ELF-1 (cell line): ENCODE results near the gene PRPF19.

Experiments
- DNase-seq: peaks from one replicate; pipeline ENCODE4 v3.0.0-alpha.2; 2016; ENCODE audit warnings: low read depth, low spot score

The PRPF19 gene

DNA sequence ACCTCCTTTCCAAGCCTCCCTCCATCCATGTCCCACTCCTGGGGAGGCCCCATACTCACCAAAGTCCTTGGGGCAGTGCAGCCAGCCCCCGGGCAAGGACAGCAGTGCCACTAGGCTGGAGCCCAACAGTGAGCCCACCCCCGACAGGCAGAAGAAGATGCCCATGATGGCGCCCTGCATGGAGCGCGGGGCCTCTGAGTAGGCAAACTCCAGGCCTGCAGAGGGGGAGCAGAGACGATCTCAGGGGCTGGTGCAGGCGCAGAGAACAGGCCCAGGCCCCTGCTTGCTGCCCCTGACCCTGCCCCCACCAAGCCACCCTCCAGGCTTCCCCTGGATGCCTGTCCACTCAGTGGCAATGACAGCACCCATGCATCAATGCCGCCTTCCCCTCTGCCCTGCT is 31.4 kb upstream of the PRPF19 start:
- DNase-seq = no peak

DNA sequence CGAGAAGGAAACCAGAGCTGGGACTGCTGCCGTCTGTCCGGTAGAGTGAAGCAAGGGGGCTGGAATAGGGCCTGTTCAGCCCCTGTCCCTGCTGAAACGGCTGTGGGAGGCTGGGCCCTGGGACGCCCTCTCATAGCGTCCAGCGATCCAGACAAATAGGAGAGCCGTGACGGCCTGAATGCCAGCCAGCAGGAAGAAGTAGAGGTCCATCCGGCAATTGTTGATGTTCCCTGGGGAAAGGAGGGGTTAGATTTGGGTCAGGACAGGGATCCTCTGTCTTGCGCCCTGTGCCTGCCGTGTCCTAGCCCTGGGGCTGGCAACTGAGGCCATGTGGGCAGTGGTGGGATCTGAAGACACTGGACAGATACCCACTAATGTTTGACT is 30.8 kb upstream of the PRPF19 start:
- DNase-seq = no peak

DNA sequence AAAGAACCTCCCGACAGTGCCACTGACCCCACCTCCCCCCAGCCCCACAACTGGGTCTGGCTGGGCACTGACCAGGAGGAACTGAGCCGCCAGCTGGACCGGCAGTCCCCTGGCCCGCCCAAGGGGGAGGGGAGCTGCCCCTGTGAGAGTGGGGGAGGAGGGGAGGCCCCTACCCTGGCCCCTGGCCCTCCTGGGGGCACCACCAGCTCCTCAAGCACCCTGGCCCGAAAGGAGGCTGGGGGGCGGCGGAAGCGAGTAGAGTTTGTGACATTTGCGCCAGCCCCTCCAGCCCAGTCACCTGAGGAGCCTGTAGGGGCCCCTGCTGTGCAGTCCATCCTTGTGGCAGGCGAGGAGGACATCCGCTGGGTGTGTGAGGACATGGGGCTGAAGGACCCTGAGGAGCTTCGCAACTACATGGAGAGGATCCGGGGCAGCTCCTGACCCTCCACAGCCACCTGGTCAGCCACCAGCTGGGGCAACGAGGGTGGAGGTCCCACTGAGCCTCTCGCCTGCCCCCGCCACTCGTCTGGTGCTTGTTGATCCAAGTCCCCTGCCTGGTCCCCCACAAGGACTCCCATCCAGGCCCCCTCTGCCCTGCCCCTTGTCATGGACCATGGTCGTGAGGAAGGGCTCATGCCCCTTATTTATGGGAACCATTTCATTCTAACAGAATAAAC is 30.2 kb upstream of the PRPF19 start:
- DNase-seq = no peak

DNA sequence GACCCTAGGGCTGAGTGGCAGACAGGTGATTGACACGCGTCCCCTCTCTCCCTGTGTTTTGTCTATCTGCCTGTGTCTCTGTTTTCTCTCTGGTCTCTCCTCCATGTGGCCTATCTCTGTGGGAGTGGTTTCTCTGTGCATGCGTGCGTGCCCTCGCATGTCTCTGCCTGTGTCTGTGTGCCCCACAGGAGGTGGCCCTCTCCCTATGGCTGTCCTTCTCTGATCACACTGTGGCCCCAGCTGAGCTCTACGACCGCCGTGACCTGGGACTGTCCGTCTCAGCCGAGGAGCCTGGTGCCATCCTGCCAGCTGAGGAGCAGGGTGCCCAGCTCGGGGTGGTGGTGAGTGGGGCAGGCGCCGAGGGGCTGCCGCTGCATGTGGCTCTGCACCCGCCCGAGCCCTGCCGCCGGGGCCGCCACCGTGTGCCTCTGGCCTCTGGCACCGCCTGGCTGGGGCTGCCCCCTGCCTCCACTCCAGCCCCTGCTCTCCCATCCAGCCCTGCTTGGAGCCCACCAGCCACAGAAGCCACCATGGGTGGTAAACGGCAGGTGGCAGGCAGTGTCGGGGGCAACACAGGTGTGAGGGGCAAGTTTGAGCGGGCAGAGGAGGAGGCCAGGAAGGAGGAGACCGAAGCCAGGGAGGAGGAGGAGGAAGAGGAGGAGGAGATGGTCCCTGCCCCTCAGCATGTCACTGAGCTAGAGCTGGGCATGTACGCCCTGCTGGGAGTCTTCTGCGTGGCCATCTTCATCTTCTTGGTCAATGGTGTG is 29.5 kb upstream of the PRPF19 start:
- no peak for DNase-seq

DNA sequence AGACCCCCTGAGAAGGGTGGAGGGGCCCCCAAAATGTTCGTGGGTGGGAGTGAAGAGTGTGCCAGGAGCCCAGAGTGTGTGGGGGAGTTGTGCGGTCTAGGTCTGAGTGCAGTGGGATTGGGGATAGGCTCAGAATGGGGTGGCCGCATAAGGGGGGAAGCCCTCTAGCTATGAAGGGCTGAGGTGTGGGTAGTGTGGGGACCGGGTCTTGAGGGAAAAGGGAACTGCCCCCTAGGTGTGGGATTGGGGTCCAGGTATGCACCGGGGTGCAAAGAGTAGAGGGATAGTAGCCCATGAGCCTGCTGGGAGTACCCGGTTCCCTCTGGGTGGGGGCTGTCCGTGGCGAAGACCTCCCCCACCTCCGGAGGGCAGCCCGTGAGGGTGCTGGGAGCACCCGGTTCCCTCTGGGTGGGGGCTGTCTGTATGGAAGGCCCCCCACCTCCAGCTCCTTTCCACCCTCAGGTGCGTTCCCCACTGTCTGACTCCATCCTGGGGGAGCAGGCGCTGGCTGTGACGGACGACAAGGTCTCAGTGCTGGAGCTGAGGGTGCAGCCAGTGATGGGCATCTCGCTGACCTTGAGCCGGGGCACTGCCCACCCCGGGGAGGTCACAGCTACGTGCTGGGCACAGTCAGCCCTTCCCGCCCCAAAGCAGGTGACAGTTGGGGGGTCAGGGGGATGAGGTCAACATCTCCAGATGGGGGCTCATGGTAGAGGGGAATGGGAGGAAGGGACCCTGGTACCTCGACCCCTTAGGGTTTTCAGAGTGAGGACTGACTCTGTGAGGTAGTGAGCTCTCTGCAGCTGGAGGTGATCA is 28.6 kb upstream of the PRPF19 start:
- no peak for DNase-seq

DNA sequence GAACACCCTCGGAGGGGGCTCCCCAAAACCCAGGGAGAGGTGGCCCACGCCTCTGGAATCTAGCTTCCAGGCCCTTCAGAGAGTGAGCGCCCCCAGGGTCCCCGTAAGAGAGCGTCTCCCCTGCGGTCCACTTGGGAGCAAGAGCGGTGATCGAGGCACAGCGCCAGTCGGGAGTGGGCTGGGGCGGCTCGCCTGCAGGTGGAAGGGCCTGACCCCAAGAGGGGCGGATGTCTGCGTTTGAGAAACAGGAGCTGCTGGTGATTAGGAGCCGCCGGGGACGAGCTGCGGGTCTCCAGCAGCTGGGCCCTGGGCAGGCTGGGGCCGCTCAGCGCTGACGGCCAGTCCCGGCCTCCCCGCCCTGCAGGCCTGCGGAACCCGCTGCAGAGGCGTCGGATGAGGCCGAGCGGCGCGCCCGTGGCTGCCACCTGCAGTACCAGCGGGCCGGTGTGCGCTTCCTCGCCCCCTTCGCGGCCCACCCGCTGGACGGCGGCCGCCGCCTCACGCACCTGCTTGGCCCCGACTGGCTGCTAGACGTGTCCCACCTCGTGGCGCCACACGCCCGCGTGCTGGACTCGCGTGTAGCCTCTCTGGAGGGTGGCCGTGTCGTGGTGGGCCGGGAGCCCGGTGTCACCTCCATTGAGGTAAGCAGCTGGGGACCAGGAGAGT is 27.9 kb upstream of the PRPF19 start:
- DNase-seq = no peak

DNA sequence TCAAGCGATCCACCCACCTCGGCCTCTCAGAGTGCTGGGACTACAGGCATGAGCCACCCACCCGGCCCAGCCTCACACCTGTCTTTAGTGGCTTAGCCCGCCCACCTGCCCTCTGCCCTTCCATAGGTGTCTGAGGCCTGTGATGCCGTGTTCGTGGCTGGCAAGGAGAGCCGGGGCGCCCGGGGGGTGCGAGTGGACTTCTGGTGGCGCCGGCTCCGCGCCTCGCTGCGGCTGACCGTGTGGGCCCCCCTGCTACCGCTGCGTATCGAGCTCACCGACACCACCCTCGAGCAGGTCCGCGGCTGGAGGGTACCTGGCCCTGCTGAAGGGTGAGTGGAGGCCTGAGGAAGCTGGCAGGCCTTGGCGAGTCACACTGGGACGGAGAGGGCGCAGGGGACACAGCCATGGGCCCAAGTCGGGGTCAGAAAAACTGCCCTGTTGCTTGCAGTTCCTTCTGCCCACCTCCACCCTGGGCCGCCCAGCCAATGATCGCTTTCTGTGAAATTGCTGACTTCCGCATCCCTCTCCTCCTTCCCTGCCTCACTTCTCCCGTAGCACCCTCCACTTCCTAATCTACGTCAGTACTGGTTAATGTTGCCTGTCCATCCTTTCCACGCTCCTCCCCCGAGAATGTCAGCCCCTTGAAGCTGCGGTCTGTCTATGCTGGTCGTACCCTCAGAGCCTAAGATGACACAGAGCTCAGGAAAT is 27.2 kb upstream of the PRPF19 start:
- DNase-seq = no peak

DNA sequence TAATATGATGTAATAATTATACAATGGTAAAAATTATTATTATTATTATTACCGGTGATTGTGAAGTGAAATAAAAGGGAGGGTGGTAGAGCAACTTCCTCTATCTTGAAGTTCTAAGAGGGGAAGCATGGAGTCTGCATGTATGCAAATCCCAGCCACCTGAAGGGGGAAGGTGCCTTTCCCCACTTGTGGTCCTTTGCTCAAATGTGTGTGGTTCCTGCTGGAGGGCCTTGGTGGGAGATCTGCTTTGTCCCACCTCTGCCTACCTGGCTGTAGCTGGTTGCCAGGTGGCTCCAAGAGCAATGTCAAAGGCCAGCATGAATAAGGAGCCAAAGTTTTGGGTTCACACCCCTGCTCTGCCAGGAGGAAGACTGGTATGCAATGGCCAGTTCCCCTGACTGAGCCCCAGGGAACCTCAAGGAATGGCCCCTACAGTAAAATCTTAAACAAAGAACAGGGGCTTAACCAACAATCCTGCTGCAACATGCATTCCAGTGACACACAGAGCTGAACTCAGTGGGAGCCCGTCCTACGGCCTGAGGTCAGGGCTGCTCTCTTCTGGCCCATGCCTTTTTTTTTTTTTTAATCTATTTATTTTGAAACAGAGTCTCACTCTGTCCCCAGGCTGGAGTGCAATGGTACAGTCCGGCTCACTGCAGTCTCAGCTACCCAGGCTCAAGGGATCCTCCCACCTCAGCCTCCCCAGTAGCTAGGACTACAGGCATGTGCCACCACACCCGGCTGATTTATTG is 26.4 kb upstream of the PRPF19 start:
- peak; percentile 85 for DNase-seq

DNA sequence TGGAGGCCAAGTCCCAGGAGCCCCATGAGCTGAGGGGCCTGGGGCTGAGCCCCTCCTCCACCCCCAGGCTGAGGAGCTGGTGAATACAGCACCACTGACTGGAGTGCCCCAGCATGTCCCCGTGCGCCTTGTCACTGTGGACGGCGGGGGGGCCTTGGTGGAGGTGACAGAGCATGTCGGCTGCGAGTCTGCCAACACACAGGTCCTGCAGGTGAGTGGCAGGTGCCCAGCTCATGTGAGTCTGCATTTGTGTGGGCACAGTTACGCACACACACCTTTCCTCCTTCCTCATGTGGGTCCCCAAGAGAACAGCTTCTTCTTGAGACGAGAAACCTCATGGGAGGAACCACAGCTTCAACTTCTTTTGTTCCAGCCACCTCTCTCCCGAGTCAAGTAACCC is 25.5 kb upstream of the PRPF19 start:
- DNase-seq = no peak

DNA sequence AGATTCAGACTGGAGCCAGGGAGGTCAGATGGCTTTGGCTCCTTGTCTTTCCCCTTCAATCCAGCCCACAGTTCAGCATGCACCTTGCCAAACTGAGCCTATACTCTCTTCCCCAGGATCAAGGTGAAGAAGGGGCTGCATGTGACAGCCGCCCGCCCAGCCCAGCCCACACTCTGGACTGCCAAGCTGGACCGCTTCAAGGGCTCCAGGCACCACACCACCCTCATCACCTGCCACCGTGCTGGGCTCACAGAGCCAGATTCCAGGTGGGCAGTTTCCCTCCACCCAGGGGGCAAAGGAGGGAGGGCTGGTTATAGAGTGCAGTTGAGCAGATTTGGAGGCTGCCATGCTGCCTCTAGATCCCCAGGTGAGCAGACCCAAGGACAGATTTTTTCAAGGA is 24.0 kb upstream of the PRPF19 start:
- DNase-seq = no peak

DNA sequence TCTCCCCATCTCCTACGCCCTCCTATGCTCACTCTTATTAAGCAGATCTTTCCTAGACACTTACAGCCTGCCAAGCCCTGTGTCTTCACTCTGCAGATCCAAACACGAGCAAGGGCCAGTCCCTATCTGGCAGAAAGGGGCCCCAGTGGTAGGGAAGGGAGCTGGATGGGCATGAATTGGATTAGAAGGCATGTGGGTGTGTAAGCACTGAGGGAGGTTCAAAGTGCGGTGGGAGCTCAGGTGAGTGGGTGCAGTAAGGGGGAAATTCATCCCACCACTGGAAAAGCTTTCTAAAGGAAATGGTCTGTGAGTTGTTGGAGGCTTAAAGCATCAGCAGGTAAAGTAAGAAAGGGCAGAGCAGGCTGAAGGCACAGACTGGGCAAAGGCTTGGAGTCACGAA is 23.4 kb upstream of the PRPF19 start:
- DNase-seq = no peak

DNA sequence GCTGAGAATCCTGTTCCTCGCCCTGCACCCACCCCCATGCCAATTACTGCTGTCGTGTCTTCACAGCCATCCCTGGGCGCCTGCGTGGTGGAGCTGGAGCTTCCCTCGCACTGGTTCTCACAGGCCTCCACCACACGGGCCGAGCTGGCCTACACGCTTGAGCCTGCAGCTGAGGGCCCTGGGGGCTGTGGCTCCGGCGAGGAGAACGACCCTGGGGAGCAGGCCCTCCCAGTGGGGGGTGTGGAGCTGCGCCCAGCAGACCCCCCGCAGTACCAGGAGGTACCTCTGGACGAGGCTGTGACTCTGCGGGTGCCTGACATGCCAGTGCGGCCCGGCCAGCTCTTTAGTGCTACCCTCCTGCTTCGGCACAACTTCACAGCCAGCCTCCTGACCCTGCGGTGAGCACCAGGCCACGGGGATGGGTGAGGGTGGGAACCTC is 22.2 kb upstream of the PRPF19 start:
- DNase-seq = no peak

DNA sequence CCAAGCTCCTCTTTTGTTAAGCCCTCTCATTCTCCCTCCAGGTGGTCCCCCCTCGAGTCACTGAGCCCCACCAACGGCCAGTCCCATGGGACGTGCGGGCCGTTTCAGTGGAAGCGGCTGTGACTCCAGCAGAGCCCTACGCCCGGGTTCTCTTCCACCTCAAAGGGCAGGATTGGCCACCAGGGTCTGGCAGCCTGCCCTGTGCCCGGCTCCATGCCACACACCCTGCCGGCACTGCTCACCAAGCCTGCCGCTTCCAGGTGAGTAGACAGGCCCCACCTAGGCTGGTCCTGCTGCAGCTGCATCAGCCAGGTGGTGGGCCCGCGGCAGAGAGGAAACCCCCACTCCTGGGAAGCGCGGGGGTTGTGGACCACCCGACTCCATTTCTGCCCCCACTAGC is 21.2 kb upstream of the PRPF19 start:
- no peak for DNase-seq

DNA sequence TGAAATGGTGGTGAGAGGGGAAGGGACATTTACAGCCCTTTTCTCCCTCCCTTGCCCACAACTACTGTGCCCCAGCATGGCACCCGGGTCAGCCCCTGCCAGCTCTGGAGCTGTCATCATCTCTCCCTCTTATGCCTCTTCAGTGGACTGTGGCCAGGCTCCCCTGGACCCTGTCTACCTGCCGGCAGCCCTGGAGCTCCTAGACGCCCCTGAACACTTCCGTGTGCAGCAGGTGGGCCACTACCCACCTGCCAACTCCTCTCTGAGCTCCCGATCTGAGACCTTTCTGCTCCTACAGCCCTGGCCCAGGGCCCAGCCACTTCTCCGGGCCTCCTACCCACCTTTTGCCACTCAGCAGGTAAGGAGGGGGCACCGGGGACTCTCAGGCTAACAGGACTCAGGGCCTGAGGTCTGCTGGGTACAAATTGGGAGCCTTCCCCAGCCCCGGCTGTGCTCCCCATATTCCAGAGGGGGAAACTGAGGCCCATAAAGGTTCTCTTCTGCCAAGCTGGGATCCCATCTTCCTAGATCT is 20.7 kb upstream of the PRPF19 start:
- DNase-seq = no peak

DNA sequence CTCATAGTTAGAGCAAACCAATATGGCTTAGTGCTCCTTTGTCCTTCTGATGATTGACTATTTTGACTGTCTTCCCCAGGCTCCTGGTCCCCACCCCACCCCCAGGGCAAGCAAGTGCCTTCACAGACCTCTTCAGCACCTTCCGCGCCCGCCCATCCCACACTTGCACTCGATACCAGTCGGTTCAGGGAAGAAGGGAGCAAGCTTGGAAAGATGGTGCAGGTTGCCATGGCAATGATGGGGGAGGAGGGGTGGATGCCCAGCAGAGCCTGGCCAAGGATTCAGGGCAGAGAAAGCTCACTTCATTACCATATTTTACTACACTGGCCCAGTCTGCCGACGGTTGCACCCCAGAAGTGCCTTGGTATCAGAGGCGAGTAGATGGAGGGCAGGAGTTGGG is 20.1 kb upstream of the PRPF19 start:
- DNase-seq = no peak

DNA sequence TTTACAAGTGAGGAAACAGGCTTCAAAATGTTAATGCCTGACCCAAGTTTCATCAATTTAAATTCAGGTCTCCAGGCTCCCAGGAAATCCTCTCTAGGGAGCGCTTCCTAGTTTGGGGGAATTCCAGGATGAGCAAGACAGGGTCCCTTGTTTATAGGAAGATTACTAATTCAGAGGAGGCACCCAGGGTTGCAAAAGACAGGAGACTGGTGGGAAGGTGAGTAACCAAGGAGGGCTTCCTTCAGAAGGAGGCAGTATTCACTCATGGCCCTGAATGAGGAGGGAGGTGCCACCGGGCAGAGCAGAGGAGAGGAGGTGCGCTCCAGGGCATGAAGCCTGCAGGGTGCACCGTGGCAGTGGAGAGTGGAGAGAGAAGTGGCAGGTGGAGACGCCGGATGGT is 19.5 kb upstream of the PRPF19 start:
- no peak for DNase-seq

DNA sequence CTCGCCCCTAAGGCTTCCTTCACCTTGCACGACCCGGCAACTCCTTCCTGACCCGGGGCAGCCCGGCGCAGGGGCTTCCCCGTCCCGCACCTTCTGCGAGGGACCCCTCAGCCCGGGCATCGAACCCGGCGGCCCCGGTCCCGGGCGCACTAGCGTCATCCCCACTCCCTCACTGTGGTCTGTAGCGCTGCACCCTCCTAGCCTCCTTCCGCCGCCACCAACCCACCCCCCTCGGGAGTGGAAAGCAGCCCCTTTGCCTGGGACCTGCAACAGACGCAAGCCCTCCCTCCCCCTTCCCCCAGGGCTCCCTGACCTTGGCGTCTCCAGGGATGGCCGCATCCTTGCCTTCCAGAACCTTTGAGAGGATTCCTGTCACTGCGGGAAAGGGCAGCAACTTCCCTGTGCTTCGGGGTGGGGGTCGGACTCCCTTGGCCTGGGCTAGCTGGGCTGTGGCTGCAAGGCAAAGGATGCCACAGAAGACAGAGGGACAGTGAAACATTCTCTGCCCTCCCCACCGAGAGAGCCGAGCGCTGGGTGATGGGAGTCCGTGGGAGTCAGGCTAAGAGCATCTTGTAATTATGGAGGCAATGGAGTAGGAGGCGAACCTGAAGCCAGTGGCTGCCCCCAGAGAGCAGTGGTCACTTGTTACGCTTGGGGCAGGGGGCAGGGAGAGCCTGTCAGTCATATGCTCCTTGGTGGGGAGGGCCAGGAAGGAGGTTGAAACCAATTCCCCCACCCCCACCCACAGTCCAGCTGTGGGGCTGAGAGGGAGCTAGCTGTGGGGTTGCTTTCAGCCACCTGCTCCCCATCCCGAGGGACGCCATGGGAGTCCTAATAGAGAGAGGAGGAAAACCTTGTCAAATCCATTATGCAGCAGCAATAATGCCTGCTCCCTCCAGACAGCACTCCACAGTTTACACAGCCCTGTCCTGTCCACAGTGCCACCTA is 18.8 kb upstream of the PRPF19 start:
- DNase-seq = peak; percentile 35

DNA sequence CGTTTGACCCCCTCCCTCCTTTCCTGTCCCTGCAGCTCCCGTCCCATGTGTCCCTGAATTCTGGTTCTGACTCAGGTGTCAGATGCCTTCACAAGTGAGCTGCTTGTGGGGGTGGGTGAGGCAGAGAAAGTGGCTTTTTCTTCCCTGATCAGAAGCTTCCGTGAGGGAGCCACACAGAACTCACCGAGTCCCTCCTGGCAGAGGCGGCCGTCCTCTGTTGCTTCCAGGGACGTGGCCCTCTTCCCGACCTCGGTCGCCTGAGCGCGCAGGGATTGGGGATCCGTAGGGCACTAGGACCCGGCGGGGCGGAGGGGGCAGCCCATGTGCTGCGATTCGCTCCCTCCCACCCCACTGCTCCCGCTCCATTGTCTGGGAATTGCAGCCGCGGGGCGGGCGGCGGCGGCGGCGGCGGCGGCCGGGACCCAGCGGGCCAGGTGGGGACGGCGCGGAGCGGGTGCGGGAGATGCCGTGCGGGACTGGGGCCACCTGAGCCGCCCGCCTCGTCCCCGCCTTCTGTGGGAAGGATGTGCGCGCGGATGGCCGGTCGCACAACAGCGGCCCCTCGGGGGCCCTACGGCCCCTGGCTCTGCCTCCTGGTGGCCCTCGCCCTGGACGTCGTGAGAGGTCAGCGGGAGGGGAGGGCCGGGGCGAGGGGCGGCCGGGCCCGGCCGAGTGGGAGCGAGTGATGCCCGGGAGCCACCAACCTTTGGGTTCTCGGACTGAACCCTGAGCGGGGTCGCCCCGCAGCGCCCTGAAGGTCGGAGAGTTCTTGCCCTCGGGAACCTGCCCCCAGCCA is 17.9 kb upstream of the PRPF19 start, which contains the start of gene TMEM132A:
TMEM132A (plus strand) TSS at position 351 of the 796 bp plus-strand sequence; CDS start at position 525, 174 bp downstream.
- DNase-seq = peak; percentile 82
